CD4-positive, alpha-beta memory T cell (primary cell): ENCODE measurements around the gene PTGS2. TPM values are rescaled to one million over a fixed set of nuclear protein-coding genes. Genes with fewer than 3 reads are reported as not detected.

Experiments
- CTCF ChIA-PET: fragments of 350-600 bp; sonication (Branson Sonifier 250); formaldehyde crosslinking; loops from one replicate; lab custom pipeline; 2021; ENCODE audit warnings: inconsistent platforms; ENCODE audit not compliant: partially characterized antibody; lab: Charles Lee
- POLR2A ChIA-PET: fragments of 350-600 bp; sonication (Branson Sonifier 250); formaldehyde crosslinking; loops from one replicate; lab custom pipeline; 2021; ENCODE audit not compliant: partially characterized antibody; lab: Charles Lee
- DNase-seq, 5 donors: peaks; one replicate each; pipeline versions ENCODE4 v3.0.0 to v3.0.0-alpha.2; 2020 to 2022; ENCODE audit warnings: mixed read lengths in 1 of 5
- H3K27ac ChIP-seq: one replicate; pipeline ENCODE4 v1.7.0; 2013; ENCODE audit warnings: low read depth, low read length
- H3K27me3 ChIP-seq: 2 replicates; pipeline ENCODE4 v1.7.0; 2013; ENCODE audit warnings: mild to moderate bottlenecking, low read length, moderate library complexity; ENCODE audit not compliant: insufficient read depth
- H3K36me3 ChIP-seq: 2 replicates; pipeline ENCODE4 v1.7.0; 2013; ENCODE audit warnings: mild to moderate bottlenecking, low read length, moderate library complexity; ENCODE audit not compliant: insufficient read depth
- H3K4me1 ChIP-seq: 2 replicates; pipeline ENCODE4 v1.7.0; 2013; ENCODE audit warnings: mild to moderate bottlenecking, low read length, moderate library complexity; ENCODE audit not compliant: insufficient read depth
- H3K4me3 ChIP-seq, 2 donors: one replicate each; pipeline ENCODE4 v1.7.0; 2013; ENCODE audit warnings: low read length in 2 of 2, mild to moderate bottlenecking in 1 of 2
- H3K9me3 ChIP-seq, 2 donors: one replicate each; pipeline ENCODE4 v1.7.0; 2013; ENCODE audit warnings: low read length in 2 of 2, control low read depth in 1 of 2; ENCODE audit not compliant: control insufficient read depth in 1 of 2
- H3K27ac Mint-ChIP-seq, 7 donors: one replicate each; pipeline ENCODE4 v1.8.0; 2020 to 2021; ENCODE audit warnings: mixed read lengths in 7 of 7, mild to moderate bottlenecking in 6 of 7, inconsistent platforms in 3 of 7, moderate library complexity in 3 of 7
- H3K27me3 Mint-ChIP-seq, 2 donors: one replicate each; pipeline ENCODE4 v1.8.0; 2020 to 2021; ENCODE audit warnings: mixed read lengths in 2 of 2
- H3K36me3 Mint-ChIP-seq, 2 donors: one replicate each; pipeline ENCODE4 v1.8.0; 2020 to 2021; ENCODE audit warnings: mixed read lengths in 2 of 2, inconsistent platforms in 1 of 2, mild to moderate bottlenecking in 1 of 2
- H3K4me1 Mint-ChIP-seq, 4 donors: one replicate each; pipeline ENCODE4 v1.8.0; 2020 to 2021; ENCODE audit warnings: mixed read lengths in 4 of 4, mild to moderate bottlenecking in 1 of 4
- H3K4me3 Mint-ChIP-seq, 8 donors: one replicate each; pipeline ENCODE4 v1.8.0; 2020 to 2021; ENCODE audit warnings: mixed read lengths in 8 of 8, mild to moderate bottlenecking in 7 of 8, moderate library complexity in 6 of 8, inconsistent platforms in 3 of 8
- H3K9me3 Mint-ChIP-seq, 8 donors: one replicate each; pipeline ENCODE4 v1.8.0; 2020 to 2021; ENCODE audit warnings: mixed read lengths in 8 of 8, mild to moderate bottlenecking in 5 of 8, inconsistent platforms in 3 of 8, moderate library complexity in 1 of 8
- intact Hi-C: fragments of 100-400 bp; cut with micrococcal nuclease; formaldehyde crosslinking; loops from one replicate; pipeline ENCODE4 v1.15.1; 2023
- polyA plus RNA-seq, 2 donors: library from polyadenylated mRNA; unstranded; fragments of 300-500 nt; fragmentation: Illumina TruSeq; gene quantifications; one replicate each; pipeline ENCODE4 v1.2.3, GENCODE V29; 2021
- total RNA-seq, 2 experiments: library from RNA; stranded (reverse); gene quantifications; one replicate each; pipeline ENCODE4 v1.2.3, GENCODE V29; 2021

The PTGS2 gene
- not detected for total RNA-seq
- not detected for polyA plus RNA-seq

- Histone ChIP-seq H3K9me3 (no peaks in the 10 kb centered on the region), H3K4me3 (no peak within 1 kb of the TSS), H3K27me3 (peaks cover 7% of the 10 kb centered on the region), H3K27ac (no peak within 1 kb of the TSS), H3K4me1 (peaks cover 6% of the 10 kb centered on the region), H3K36me3 (no peaks in the 10 kb centered on the region)
- Mint-ChIP-seq H3K27ac (no peak within 1 kb of the TSS), H3K4me1 (peaks cover 7 to 17% (median 13%) of the 10 kb centered on the region in 4 donors), H3K27me3 (peaks cover 27 to 34% of the 10 kb centered on the region in 2 donors), H3K36me3 (no peaks in the 10 kb centered on the region), H3K9me3 (peaks cover 0 to 3% (median 0%) of the 10 kb centered on the region in 8 donors), H3K4me3 (peak within 1 kb of the TSS; percentile 53 to 74 (median 70))
- intact Hi-C loops = no loop called here
- POLR2A ChIA-PET = no interaction called here
- CTCF ChIA-PET = no interaction called here
- peak in 1 of 5 donors; percentile 5 for DNase-seq
These were observed at the start of gene PTGS2 for GRCh38 chr1:186680245-186681061. Gene PTGS2 (minus strand): TSS chr1:186680423. CDS start chr1:186680290, 133 bp downstream.

- ChIA-PET POLR2A (no interaction called here), CTCF (interaction anchor here (0.8 kb wide), 1 partner anchor 8 kb away, joined by 3 read pairs; no protein-coding TSS in a partner anchor)
- Mint-ChIP-seq H3K27me3 (peaks cover 1 to 3% of the 10 kb centered on the region in 2 donors), H3K36me3 (no peaks in the 10 kb centered on the region), H3K4me1 (no peaks in the 10 kb centered on the region), H3K4me3 (no peak overlapping the region), H3K9me3 (peaks cover 0 to 11% (median 4%) of the 10 kb centered on the region in 8 donors), H3K27ac (no peak overlapping the region)
- Histone ChIP-seq H3K27ac (no peak overlapping the region), H3K4me1 (no peaks in the 10 kb centered on the region), H3K27me3 (no peaks in the 10 kb centered on the region), H3K36me3 (no peaks in the 10 kb centered on the region), H3K4me3 (no peak overlapping the region), H3K9me3 (no peaks in the 10 kb centered on the region)
- DNase-seq = peak in 1 of 5 donors; percentile 2
- intact Hi-C loops = no loop called here
These were observed 42.6 kb upstream of the PTGS2 start for GRCh38 chr1:186722711-186723309.

- no peaks in the 10 kb centered on the region for H3K4me1 ChIP-seq
- H3K27me3 ChIP-seq = no peaks in the 10 kb centered on the region
- POLR2A ChIA-PET = no interaction called here
- no peak overlapping the region for H3K4me3 ChIP-seq
- no peak overlapping the region for H3K27ac ChIP-seq
- H3K27me3 Mint-ChIP-seq = peaks cover 3 to 5% of the 10 kb centered on the region in 2 donors
- CTCF ChIA-PET = no interaction called here
- H3K27ac Mint-ChIP-seq = no peak overlapping the region
- no peaks in the 10 kb centered on the region for H3K36me3 ChIP-seq
- H3K9me3 Mint-ChIP-seq = no peaks in the 10 kb centered on the region
- H3K4me1 Mint-ChIP-seq = no peaks in the 10 kb centered on the region
- DNase-seq = no peak
- H3K4me3 Mint-ChIP-seq = no peak overlapping the region
- no peaks in the 10 kb centered on the region for H3K9me3 ChIP-seq
- H3K36me3 Mint-ChIP-seq = no peaks in the 10 kb centered on the region
- intact Hi-C loops = no loop called here
These were observed 37.1 kb upstream of the PTGS2 start for GRCh38 chr1:186717286-186717685.

GRCh38 chr1:186715887-186716809 lies 35.9 kb upstream of the PTGS2 start:
- H3K4me1 Mint-ChIP-seq = no peaks in the 10 kb centered on the region
- no peaks in the 10 kb centered on the region for H3K36me3 Mint-ChIP-seq
- no peaks in the 10 kb centered on the region for H3K27me3 ChIP-seq
- H3K9me3 Mint-ChIP-seq = no peaks in the 10 kb centered on the region
- POLR2A ChIA-PET = no interaction called here
- intact Hi-C loops = no loop called here
- DNase-seq = no peak
- no peaks in the 10 kb centered on the region for H3K9me3 ChIP-seq
- H3K27ac ChIP-seq = no peak overlapping the region
- no peak overlapping the region for H3K4me3 ChIP-seq
- peaks cover 3 to 5% of the 10 kb centered on the region in 2 donors for H3K27me3 Mint-ChIP-seq
- no peaks in the 10 kb centered on the region for H3K4me1 ChIP-seq
- no peak overlapping the region for H3K27ac Mint-ChIP-seq
- no peaks in the 10 kb centered on the region for H3K36me3 ChIP-seq
- CTCF ChIA-PET = no interaction called here
- no peak overlapping the region for H3K4me3 Mint-ChIP-seq

GRCh38 chr1:186710696-186711095 lies 30.5 kb upstream of the PTGS2 start:
- no peaks in the 10 kb centered on the region for H3K36me3 ChIP-seq
- ChIA-PET POLR2A (no interaction called here), CTCF (no interaction called here)
- H3K4me1 ChIP-seq = no peaks in the 10 kb centered on the region
- no peaks in the 10 kb centered on the region for H3K9me3 Mint-ChIP-seq
- no peaks in the 10 kb centered on the region for H3K36me3 Mint-ChIP-seq
- no peaks in the 10 kb centered on the region for H3K27me3 ChIP-seq
- no peak overlapping the region for H3K4me3 Mint-ChIP-seq
- intact Hi-C loops = no loop called here
- H3K4me1 Mint-ChIP-seq = no peaks in the 10 kb centered on the region
- DNase-seq = no peak
- H3K4me3 ChIP-seq = no peak overlapping the region
- H3K27me3 Mint-ChIP-seq = peaks cover 2% of the 10 kb centered on the region in 2 donors
- H3K9me3 ChIP-seq = no peaks in the 10 kb centered on the region
- no peak overlapping the region for H3K27ac ChIP-seq
- no peak overlapping the region for H3K27ac Mint-ChIP-seq

GRCh38 chr1:186708694-186709097 lies 28.5 kb upstream of the PTGS2 start:
- no peaks in the 10 kb centered on the region for H3K27me3 ChIP-seq
- no peaks in the 10 kb centered on the region for H3K36me3 Mint-ChIP-seq
- no peak for DNase-seq
- ChIA-PET POLR2A (no interaction called here), CTCF (no interaction called here)
- H3K4me1 ChIP-seq = no peaks in the 10 kb centered on the region
- no peak overlapping the region for H3K27ac Mint-ChIP-seq
- no peaks in the 10 kb centered on the region for H3K27me3 Mint-ChIP-seq
- H3K36me3 ChIP-seq = no peaks in the 10 kb centered on the region
- no peak overlapping the region for H3K27ac ChIP-seq
- no peaks in the 10 kb centered on the region for H3K9me3 Mint-ChIP-seq
- H3K4me3 ChIP-seq = no peak overlapping the region
- no peak overlapping the region for H3K4me3 Mint-ChIP-seq
- H3K9me3 ChIP-seq = no peaks in the 10 kb centered on the region
- intact Hi-C loops = no loop called here
- no peaks in the 10 kb centered on the region for H3K4me1 Mint-ChIP-seq
